AG04450 (cell line): ENCODE data around the gene BIVM. TPM values are rescaled to one million over a fixed set of nuclear protein-coding genes. Genes with fewer than 3 reads are reported as not detected.

Source experiments
- CTCF ChIA-PET: fragments of 300-600, 350-600 bp; formaldehyde crosslinking; extraction: SDS; loops from one replicate; lab custom pipeline; 2022; ENCODE audit warnings: antibody characterized with exemption, inconsistent platforms; lab: Charles Lee
- POLR2A ChIA-PET: fragments of 350-600 bp; formaldehyde crosslinking; extraction: SDS; loops from one replicate; lab custom pipeline; 2021; ENCODE audit warnings: antibody characterized with exemption, inconsistent platforms; lab: Yijun Ruan, JAX
- DNase-seq: peaks from one replicate; pipeline ENCODE4 v3.0.0-alpha.2; 2011; ENCODE audit warnings: low read depth, low spot score
- H3K27ac ChIP-seq: one replicate; pipeline ENCODE4 v1.5.1; 2012; ENCODE audit warnings: low read depth, low read length, control low read depth
- H3K27me3 ChIP-seq: one replicate; pipeline ENCODE4 v1.6.0; 2012; ENCODE audit warnings: low read length; ENCODE audit not compliant: control insufficient read depth, insufficient read depth
- H3K4me3 ChIP-seq: 2 replicates; pipeline ENCODE4 v1.5.1; 2011; ENCODE audit warnings: mild to moderate bottlenecking, low read depth, low read length, control low read depth
- H3K9me3 ChIP-seq: 2 replicates; pipeline ENCODE4 v1.5.1; 2012; ENCODE audit warnings: low read length; ENCODE audit not compliant: control insufficient read depth, insufficient read depth
- CTCF ChIP-seq: IDR thresholded peaks from 2 replicates; pipeline ENCODE4 v1.5.1; 2011; ENCODE audit warnings: low read depth, low read length, control low read depth, inconsistent platforms
- polyA plus RNA-seq: library from polyadenylated mRNA; depleted of rRNA; stranded (reverse); fragments of >200 nt; gene quantifications from 2 replicates; pipeline ENCODE4 v1.2.3, GENCODE V29; 2011

The BIVM gene
- polyA plus RNA-seq, 1 experiment, result 26.7 TPM

- no peaks in the 10 kb centered on the region for H3K27me3 ChIP-seq
- no peak for TF ChIP-seq CTCF
- ChIA-PET CTCF (interaction anchor here (1.0 kb wide), 1 partner anchor 17 kb away, joined by 3 read pairs; no protein-coding TSS in a partner anchor), POLR2A (no interaction called here)
- no peaks in the 10 kb centered on the region for H3K9me3 ChIP-seq
- H3K27ac ChIP-seq, result no peak overlapping the region
- no peak for DNase-seq
- H3K4me3 ChIP-seq, result no peak overlapping the region
Observed at GRCh38 chr13:102817241-102817640, 18.3 kb downstream of the BIVM start.

DNA sequence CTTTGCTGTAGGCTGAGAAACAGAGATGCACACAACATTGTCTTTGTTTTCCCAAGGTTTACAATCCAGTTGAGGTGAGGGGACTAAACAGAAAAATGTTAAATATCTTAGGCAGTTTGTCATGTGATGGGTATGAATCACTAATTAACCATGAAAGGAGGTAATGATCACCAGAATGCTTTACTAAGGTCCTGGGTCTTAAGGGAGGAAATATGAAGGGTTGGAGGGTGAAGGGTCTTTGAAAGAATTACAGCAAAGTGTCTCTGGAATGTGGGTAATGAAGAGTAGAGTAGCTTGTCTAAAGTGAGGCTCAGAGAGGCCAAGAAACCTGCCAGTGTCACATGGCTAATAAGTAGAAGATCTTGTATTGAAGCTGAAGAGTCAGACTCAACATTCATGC is 19.0 kb downstream of the BIVM start:
- POLR2A ChIA-PET, result no interaction called here
- Histone ChIP-seq H3K4me3 (no peak overlapping the region), H3K27me3 (no peaks in the 10 kb centered on the region), H3K9me3 (no peaks in the 10 kb centered on the region), H3K27ac (no peak overlapping the region)
- no peak for DNase-seq
- CTCF ChIA-PET, result interaction anchor here (1.0 kb wide), 2 partner anchors 18 to 226 kb away, joined by 4 read pairs; no protein-coding TSS in a partner anchor
- no peak for TF ChIP-seq CTCF

- ChIA-PET POLR2A (interaction anchor here (0.7 to 1.0 kb wide), 3 partner anchors 20 to 52 kb away, joined by 3 to 5 read pairs (median 3); partner anchors contain the start of genes ERCC5 and TEX30), CTCF (interaction anchor here (2.4 kb wide), 1 partner anchor 25 kb away, joined by 14 read pairs; no protein-coding TSS in a partner anchor)
- H3K27me3 ChIP-seq, result no peaks in the 10 kb centered on the region
- H3K9me3 ChIP-seq, result no peaks in the 10 kb centered on the region
- DNase-seq, result no peak
- no peak overlapping the region for H3K4me3 ChIP-seq
- no peak for TF ChIP-seq CTCF
- peak overlapping the region; percentile 93 for H3K27ac ChIP-seq
Observed at GRCh38 chr13:102825400-102825799, 26.5 kb downstream of the BIVM start.

GRCh38 chr13:102825921-102826706 is 27.2 kb downstream of the BIVM start:
- peak; percentile 71 for DNase-seq
- Histone ChIP-seq H3K9me3 (no peaks in the 10 kb centered on the region), H3K4me3 (peak overlapping the region; percentile 52), H3K27me3 (no peaks in the 10 kb centered on the region), H3K27ac (peak overlapping the region; percentile 93)
- TF ChIP-seq CTCF, result no peak
- ChIA-PET CTCF (interaction anchor here (2.4 kb wide), 1 partner anchor 26 kb away, joined by 14 read pairs; no protein-coding TSS in a partner anchor), POLR2A (interaction anchor here (0.7 to 1.0 kb wide), 4 partner anchors 19 to 52 kb away, joined by 3 to 5 read pairs (median 4); partner anchors contain the start of genes ERCC5 and TEX30)

- DNase-seq, result no peak
- POLR2A ChIA-PET, result no interaction called here
- no peak overlapping the region for H3K4me3 ChIP-seq
- no peaks in the 10 kb centered on the region for H3K9me3 ChIP-seq
- CTCF ChIA-PET, result interaction anchor here (1.1 to 1.2 kb wide), 3 partner anchors 12 to 39 kb away, joined by 3 read pairs; no protein-coding TSS in a partner anchor
- no peaks in the 10 kb centered on the region for H3K27me3 ChIP-seq
- no peak for TF ChIP-seq CTCF
- no peak overlapping the region for H3K27ac ChIP-seq
Observed at GRCh38 chr13:102830646-102831045, 31.7 kb downstream of the BIVM start.
